Stomach (tissue), 4 donors: Measurements from ENCODE around the gene VWC2.

Source experiments
- CTCF ChIP-seq, 7 experiments: fragments of 450-650 bp in 4 of 7; fragments of 200-600 bp in 3 of 7; sonication (generic) in 3 of 7; IDR thresholded peaks; one replicate each; pipeline ENCODE4 v1.5.1; 2016 to 2019; ENCODE audit warnings: antibody characterized with exemption in 7 of 7, control low read depth in 2 of 7, mild to moderate bottlenecking in 1 of 7
- EP300 ChIP-seq: sonication (generic); formaldehyde crosslinking; IDR thresholded peaks from one replicate; pipeline ENCODE4 v1.6.1; 2017; ENCODE audit warnings: antibody characterized with exemption

- TF ChIP-seq EP300 (no peak), CTCF (IDR thresholded peaks at IDR 0.05) (no peak)
These were observed 30.4 kb downstream of the VWC2 start for GRCh38 chr7:49803812-49804211.
